Uterus (tissue), 4 donors: ENCODE measurements around the gene CCDC87. TPM values are rescaled to one million over a fixed set of nuclear protein-coding genes. Genes with fewer than 3 reads are reported as not detected.

Source experiments
- DNase-seq, 2 donors: peaks; one replicate each; pipeline ENCODE4 v3.0.0-alpha.2; 2019 to 2020
- H3K27ac ChIP-seq, 2 donors: fragments of 200-600 bp; sonication (generic); 1 replicate in 1 of 2; 2 replicates in 1 of 2; pipeline ENCODE4 v1.5.1; 2016 to 2018
- H3K27me3 ChIP-seq, 2 donors: fragments of 200-600 bp; sonication (generic); one replicate each; pipeline ENCODE4 v1.5.1; 2018 to 2019; ENCODE audit warnings: control low read depth in 1 of 2
- H3K36me3 ChIP-seq, 2 donors: fragments of 200-600 bp; sonication (generic); one replicate each; pipeline ENCODE4 v1.5.1; 2019; ENCODE audit warnings: control low read depth in 1 of 2
- H3K4me1 ChIP-seq, 2 donors: fragments of 200-600 bp; sonication (generic); one replicate each; pipeline ENCODE4 v1.5.1; 2018 to 2019; ENCODE audit warnings: control low read depth in 1 of 2
- H3K4me3 ChIP-seq, 2 donors: fragments of 200-600 bp; sonication (generic); 1 replicate in 1 of 2; 2 replicates in 1 of 2; pipeline ENCODE4 v1.5.1; 2018 to 2019; ENCODE audit warnings: mild to moderate bottlenecking in 1 of 2
- H3K9me3 ChIP-seq, 2 donors: fragments of 200-600 bp; sonication (generic); one replicate each; pipeline ENCODE4 v1.5.1; 2019; ENCODE audit warnings: control low read depth in 1 of 2
- CTCF ChIP-seq, 4 experiments: fragments of 200-600 bp in 2 of 4; fragments of 450-650 bp in 2 of 4; sonication (generic) in 2 of 4; IDR thresholded peaks; one replicate each; pipeline ENCODE4 v1.5.1; 2016 to 2019; ENCODE audit warnings: antibody characterized with exemption in 4 of 4, mild to moderate bottlenecking in 2 of 4, moderate library complexity in 1 of 4
- POLR2A ChIP-seq, 2 donors: fragments of 450-650 bp; IDR thresholded peaks; one replicate each; pipeline ENCODE4 v1.6.1; 2016; ENCODE audit warnings: antibody characterized with exemption in 2 of 2, mild to moderate bottlenecking in 1 of 2, moderate library complexity in 1 of 2
- intact Hi-C: fragments of 100-400 bp; cut with DNase I; formaldehyde crosslinking; loops from one replicate; pipeline ENCODE4 v1.15.1; 2023; ENCODE audit warnings: low total_unique reads
- total RNA-seq, 4 donors: library from RNA; depleted of rRNA in 3 of 4; stranded (reverse); fragments of >200 nt in 3 of 4; gene quantifications; one replicate each; pipeline versions ENCODE4 v1.1.0 to v1.2.4, GENCODE V29; 2014 to 2023
- donor health status: DM: yes; HTN: yes; CAD: no.

The CCDC87 gene
- total RNA-seq, 4 donors from 2014 or later: 0.52 TPM; not detected in 3

- no peaks in the 10 kb centered on the region for H3K9me3 ChIP-seq
- H3K27me3 ChIP-seq: no peaks in the 10 kb centered on the region
- intact Hi-C loops: no loop called here
- DNase-seq: no peak
- H3K4me1 ChIP-seq: peaks cover 3 to 9% of the 10 kb centered on the region in 2 donors
- H3K27ac ChIP-seq: no peak overlapping the region
- TF ChIP-seq CTCF (IDR thresholded peaks at IDR 0.05): no peak
- TF ChIP-seq POLR2A (IDR thresholded peaks at IDR 0.05): no peak
- no peaks in the 10 kb centered on the region for H3K36me3 ChIP-seq
- H3K4me3 ChIP-seq: no peak overlapping the region
Observed at GRCh38 chr11:66625041-66625751, 32.3 kb upstream of the CCDC87 start.

- Histone ChIP-seq H3K27ac (no peak overlapping the region), H3K36me3 (no peaks in the 10 kb centered on the region), H3K4me3 (no peak overlapping the region), H3K9me3 (no peaks in the 10 kb centered on the region), H3K4me1 (peaks cover 3 to 9% of the 10 kb centered on the region in 2 donors), H3K27me3 (no peaks in the 10 kb centered on the region)
- intact Hi-C loops: no loop called here
- TF ChIP-seq CTCF (IDR thresholded peaks at IDR 0.05) (no peak), POLR2A (IDR thresholded peaks at IDR 0.05) (no peak)
- no peak for DNase-seq
Observed at GRCh38 chr11:66624450-66624849, 31.6 kb upstream of the CCDC87 start.

- TF ChIP-seq POLR2A (IDR thresholded peaks at IDR 0.05) (no peak), CTCF (IDR thresholded peaks at IDR 0.05) (no peak)
- intact Hi-C loops: no loop called here
- H3K4me3 ChIP-seq: peak overlapping the region in 1 of 2 donors; percentile 69
- no peaks in the 10 kb centered on the region for H3K36me3 ChIP-seq
- H3K9me3 ChIP-seq: no peaks in the 10 kb centered on the region
- peak overlapping the region; percentile 14 to 97 for H3K27ac ChIP-seq
- H3K27me3 ChIP-seq: no peaks in the 10 kb centered on the region
- DNase-seq: no peak
- H3K4me1 ChIP-seq: peaks cover 3 to 9% of the 10 kb centered on the region in 2 donors
Observed at GRCh38 chr11:66619080-66619554, 26.3 kb upstream of the CCDC87 start.

- intact Hi-C loops: no loop called here
- no peaks in the 10 kb centered on the region for H3K9me3 ChIP-seq
- peak overlapping the region; percentile 69 to 89 for H3K4me3 ChIP-seq
- TF ChIP-seq CTCF (IDR thresholded peaks at IDR 0.05): no peak
- H3K27ac ChIP-seq: peak overlapping the region; percentile 91 to 97
- no peaks in the 10 kb centered on the region for H3K36me3 ChIP-seq
- no peaks in the 10 kb centered on the region for H3K27me3 ChIP-seq
- DNase-seq: no peak
- peaks cover 0 to 9% of the 10 kb centered on the region in 2 donors for H3K4me1 ChIP-seq
Observed at GRCh38 chr11:66617155-66617834, 24.4 kb upstream of the CCDC87 start.
